Astrocyte of the cerebellum (primary cell): Measurements from ENCODE around the gene ARHGEF26.

Experiments
- DNase-seq: peaks from one replicate; pipeline ENCODE4 v3.0.0-alpha.2; 2011; ENCODE audit warnings: low read depth
- H3K4me3 ChIP-seq: 2 replicates; pipeline ENCODE4 v1.5.1; 2011; ENCODE audit warnings: mild to moderate bottlenecking, low read depth, low read length, moderate library complexity
- CTCF ChIP-seq: IDR thresholded peaks from 2 replicates; pipeline ENCODE4 v1.5.1; 2012; ENCODE audit warnings: low read length, low read depth, moderate library complexity, mild to moderate bottlenecking; ENCODE audit errors: missing control alignments
- in situ Hi-C: cut with HindIII; loops from 2 replicates; pipeline ENCODE4 v1.10.0; 2017; ENCODE audit warnings: low sequenced_read_pairs

Gene ARHGEF26

GRCh38 chr3:154164387-154164786 is 43.2 kb downstream of the ARHGEF26 start:
- TF ChIP-seq CTCF = no peak
- in situ Hi-C loops = no loop called here

GRCh38 chr3:154168998-154169795 is 48.0 kb downstream of the ARHGEF26 start:
- DNase-seq = no peak
- in situ Hi-C loops = no loop called here
- H3K4me3 ChIP-seq = no peak overlapping the region
- no peak for TF ChIP-seq CTCF

More at GRCh38 chr3:154164387-154164786, 43.2 kb downstream of the ARHGEF26 start:
- no peak overlapping the region for H3K4me3 ChIP-seq
- no peak for DNase-seq

GRCh38 chr3:154169796-154170110 is 48.6 kb downstream of the ARHGEF26 start:
- no peak for DNase-seq
- no peak for TF ChIP-seq CTCF
- H3K4me3 ChIP-seq = no peak overlapping the region
- in situ Hi-C loops = no loop called here

- no peak for DNase-seq
- H3K4me3 ChIP-seq = no peak overlapping the region
- in situ Hi-C loops = no loop called here
- no peak for TF ChIP-seq CTCF
These were observed 49.1 kb downstream of the ARHGEF26 start for GRCh38 chr3:154170300-154170699.

GRCh38 chr3:154175041-154175440 is 53.9 kb downstream of the ARHGEF26 start:
- H3K4me3 ChIP-seq = no peak overlapping the region
- in situ Hi-C loops = no loop called here
- no peak for TF ChIP-seq CTCF
- DNase-seq = no peak

GRCh38 chr3:154176036-154176435 is 54.8 kb downstream of the ARHGEF26 start:
- no peak for DNase-seq
- no peak for TF ChIP-seq CTCF
- no peak overlapping the region for H3K4me3 ChIP-seq
- in situ Hi-C loops = no loop called here
